H1 (cell line): ENCODE data around the gene OR51Q1. TPM values are rescaled to one million over a fixed set of nuclear protein-coding genes. Genes with fewer than 3 reads are reported as not detected.

Experiments
- CTCF ChIA-PET: fragments of 300-600 bp; sonication (Branson Sonifier 250); formaldehyde crosslinking; loops from one replicate; lab custom pipeline; 2021; ENCODE audit not compliant: partially characterized antibody; lab: Charles Lee
- POLR2A ChIA-PET: fragments of 300-600 bp; sonication (Branson Sonifier 250); formaldehyde crosslinking; loops from one replicate; lab custom pipeline; 2021; ENCODE audit warnings: inconsistent platforms; ENCODE audit not compliant: partially characterized antibody; lab: Charles Lee
- DNase-seq, 2 experiments: peaks; one replicate each; pipeline versions ENCODE4 v3.0.0 to v3.0.0-alpha.2; 2010 to 2022; ENCODE audit warnings: low spot score in 2 of 2, low read depth in 1 of 2, mixed read lengths in 1 of 2
- FAIRE-seq: peaks from 2 replicates; lab custom pipeline; 2011; peaks lifted over from hg19 to GRCh38; lab: Jason Lieb, UNC
- H2AFZ ChIP-seq: 2 replicates; pipeline ENCODE4 v1.8.1; 2012; ENCODE audit warnings: low read length, inconsistent platforms
- H2AK5ac ChIP-seq: 2 replicates; pipeline ENCODE4 v1.6.1; 2013; ENCODE audit warnings: low read depth, low read length
- H2BK120ac ChIP-seq: replicated peaks from 2 replicates; pipeline ENCODE3; 2013; ENCODE audit warnings: low read depth, low read length, inconsistent platforms
- H2BK12ac ChIP-seq: 2 replicates; pipeline ENCODE4 v1.6.1; 2013; ENCODE audit warnings: low read depth, low read length
- H2BK15ac ChIP-seq: 2 replicates; pipeline ENCODE4 v1.6.1; 2013; ENCODE audit warnings: low read length
- H2BK20ac ChIP-seq: 2 replicates; pipeline ENCODE4 v1.6.1; 2013; ENCODE audit warnings: low read length
- H2BK5ac ChIP-seq: 2 replicates; pipeline ENCODE4 v1.6.1; 2013; ENCODE audit warnings: low read depth, low read length
- H3K14ac ChIP-seq: 2 replicates; pipeline ENCODE4 v1.6.1; 2013; ENCODE audit warnings: inconsistent platforms; ENCODE audit not compliant: insufficient read length
- H3K18ac ChIP-seq: 2 replicates; pipeline ENCODE4 v1.6.1; 2013; ENCODE audit warnings: low read length; ENCODE audit errors: extremely low read depth
- H3K23ac ChIP-seq: 2 replicates; pipeline ENCODE4 v1.6.1; 2013; ENCODE audit warnings: inconsistent platforms; ENCODE audit not compliant: insufficient read length
- H3K23me2 ChIP-seq: 2 replicates; pipeline ENCODE4 v1.6.1; 2013; ENCODE audit warnings: low read depth, low read length
- H3K27ac ChIP-seq: 2 replicates; pipeline ENCODE4 v1.6.1; 2011; ENCODE audit warnings: low read depth, low read length, inconsistent platforms
- H3K27me3 ChIP-seq, 4 experiments: replicated peaks in 1 of 4; 1 replicate in 1 of 4; 2 replicates in 3 of 4; pipeline versions ENCODE4 v1.6.1 to v1.8.1; 2011 to 2013; ENCODE audit warnings: low read length in 3 of 4, mild to moderate bottlenecking in 3 of 4, inconsistent platforms in 2 of 4, mixed read lengths in 2 of 4, moderate library complexity in 1 of 4; ENCODE audit not compliant: control insufficient read depth in 3 of 4, insufficient read depth in 3 of 4; ENCODE audit errors: extremely low read depth in 1 of 4
- H3K36me3 ChIP-seq, 4 experiments: 2 replicates each; pipeline versions ENCODE4 v1.6.1 to v1.8.1; 2011 to 2013; ENCODE audit warnings: mild to moderate bottlenecking in 4 of 4, low read length in 3 of 4, moderate library complexity in 2 of 4, control low read depth in 1 of 4, inconsistent platforms in 1 of 4; ENCODE audit not compliant: insufficient read depth in 4 of 4, control insufficient read depth in 2 of 4
- H3K4ac ChIP-seq: replicated peaks from 2 replicates; pipeline ENCODE3; 2013; ENCODE audit warnings: low read length, low read depth, mixed read lengths, inconsistent platforms; ENCODE audit not compliant: insufficient read length
- H3K4me1 ChIP-seq, 4 experiments: replicated peaks in 1 of 4; 1 replicate in 1 of 4; 2 replicates in 3 of 4; pipeline versions ENCODE4 v1.6.1 to v1.8.1; 2011 to 2013; ENCODE audit warnings: low read length in 3 of 4, inconsistent platforms in 2 of 4, mixed read lengths in 1 of 4; ENCODE audit not compliant: insufficient read depth in 4 of 4, control insufficient read depth in 3 of 4
- H3K4me2 ChIP-seq, 2 experiments: 2 replicates each; pipeline versions ENCODE4 v1.6.1 to v1.8.1; 2011 to 2013; ENCODE audit warnings: low read depth in 2 of 2, low read length in 2 of 2, control low read depth in 1 of 2, inconsistent platforms in 1 of 2, mild to moderate bottlenecking in 1 of 2; ENCODE audit not compliant: insufficient read depth in 1 of 2
- H3K4me3 ChIP-seq, 4 experiments: fragments of 200-600, 300-600 bp in 1 of 4; sonication (generic), shearing (Covaris generic), sonication (Bioruptor Twin) in 1 of 4; 2 replicates each; pipeline versions ENCODE4 v1.5.1 to v1.8.1; 2011 to 2016; ENCODE audit warnings: low read length in 4 of 4, low read depth in 3 of 4, control low read depth in 2 of 4, inconsistent platforms in 2 of 4, mild to moderate bottlenecking in 2 of 4, mixed read lengths in 1 of 4, moderate library complexity in 1 of 4; ENCODE audit not compliant: insufficient read depth in 2 of 4; ENCODE audit errors: extremely low read depth in 1 of 4
- H3K56ac ChIP-seq: replicated peaks from 2 replicates; pipeline ENCODE3; 2013; ENCODE audit warnings: low read depth, mild to moderate bottlenecking, mixed read lengths, low read length, inconsistent platforms; ENCODE audit not compliant: insufficient read length
- H3K79me1 ChIP-seq: 2 replicates; pipeline ENCODE4 v1.6.1; 2013; ENCODE audit warnings: low read depth, low read length, control low read depth
- H3K79me2 ChIP-seq, 2 experiments: 2 replicates each; pipeline versions ENCODE4 v1.6.1 to v1.8.1; 2012 to 2013; ENCODE audit warnings: low read length in 2 of 2, mild to moderate bottlenecking in 2 of 2, inconsistent platforms in 1 of 2; ENCODE audit not compliant: insufficient read depth in 2 of 2, control insufficient read depth in 1 of 2
- H3K9ac ChIP-seq, 4 experiments: replicated peaks in 1 of 4; 1 replicate in 1 of 4; 2 replicates in 3 of 4; pipeline versions ENCODE4 v1.6.1 to v1.8.1; 2011 to 2013; ENCODE audit warnings: low read depth in 3 of 4, low read length in 3 of 4, control low read depth in 2 of 4, mild to moderate bottlenecking in 2 of 4, moderate library complexity in 2 of 4, inconsistent platforms in 1 of 4; ENCODE audit errors: extremely low read depth in 1 of 4
- H3K9me3 ChIP-seq, 2 experiments: 2 replicates each; pipeline versions ENCODE4 v1.6.1 to v1.8.1; 2012 to 2013; ENCODE audit warnings: mild to moderate bottlenecking in 2 of 2, moderate library complexity in 2 of 2, control low read depth in 1 of 2, inconsistent platforms in 1 of 2, low read depth in 1 of 2, low read length in 1 of 2, mixed read lengths in 1 of 2; ENCODE audit not compliant: insufficient read depth in 2 of 2
- H4K20me1 ChIP-seq, 2 experiments: replicated peaks in 1 of 2; 2 replicates each; pipeline versions ENCODE3 to v1.8.1; 2011 to 2013; ENCODE audit warnings: inconsistent platforms in 2 of 2, low read length in 2 of 2, mild to moderate bottlenecking in 1 of 2; ENCODE audit not compliant: insufficient read depth in 2 of 2, control insufficient read depth in 1 of 2
- H4K5ac ChIP-seq: 2 replicates; pipeline ENCODE4 v1.6.1; 2013; ENCODE audit warnings: low read length, low read depth, mixed read lengths, inconsistent platforms; ENCODE audit not compliant: insufficient read length
- H4K8ac ChIP-seq: 2 replicates; pipeline ENCODE4 v1.8.0; 2013; ENCODE audit warnings: mild to moderate bottlenecking, moderate library complexity, low read length, inconsistent platforms; ENCODE audit not compliant: insufficient read depth; ENCODE audit errors: extremely low read depth
- H4K91ac ChIP-seq: replicated peaks from 2 replicates; pipeline ENCODE3; 2013; ENCODE audit warnings: low read length, mixed read lengths, inconsistent platforms; ENCODE audit not compliant: insufficient read length
- ASH2L ChIP-seq: fragments of 200-600, 300-600 bp; sonication (generic); IDR thresholded peaks from one replicate; pipeline ENCODE4 v1.7.1; 2017; ENCODE audit warnings: low read length
- RAD21 ChIP-seq, 2 experiments: IDR thresholded peaks in 1 of 2; conservative IDR thresholded peaks in 1 of 2; 2 replicates each; pipeline ENCODE4 v1.6.1; 2011; ENCODE audit warnings: low read depth in 2 of 2, low read length in 2 of 2, improper control_type of control experiment in 1 of 2, inconsistent platforms in 1 of 2, mild to moderate bottlenecking in 1 of 2, moderate library complexity in 1 of 2
- SP2 ChIP-seq: IDR thresholded peaks from 2 replicates; pipeline ENCODE4 v1.6.1; 2012; ENCODE audit warnings: mild to moderate bottlenecking, low read length, inconsistent platforms
- SRF ChIP-seq: IDR thresholded peaks from 2 replicates; pipeline ENCODE4 v1.6.1; 2011; ENCODE audit warnings: mild to moderate bottlenecking, low read depth, low read length, moderate library complexity
- WGBS, 2 experiments: shearing (Covaris generic) in 1 of 2; methylation state at CpG; one replicate each; pipeline versions ENCODE4 v1.1.6 to v1.1.7; 2013 to 2015; ENCODE audit warnings: low lambda C conversion rate in 2 of 2, mixed read lengths in 2 of 2, inconsistent platforms in 1 of 2, low coverage in 1 of 2, missing lambda C conversion rate in 1 of 2; ENCODE audit not compliant: insufficient replicate concordance in 2 of 2, insufficient coverage in 1 of 2, insufficient read length in 1 of 2; ENCODE audit errors: extremely low coverage in 1 of 2, missing lambda C conversion rate in 1 of 2; 5-methylcytosine and 5-hydroxymethylcytosine counted together
- polyA plus RNA-seq, 7 experiments: library from polyadenylated mRNA; depleted of rRNA in 3 of 7; stranded (reverse) in 5 of 7; unstranded in 2 of 7; fragments of >200 nt in 5 of 7; fragments of 200-250 nt in 2 of 7; gene quantifications; 1 replicate in 5 of 7; 2 replicates in 1 of 7; 4 replicates in 1 of 7; pipeline versions ENCODE4 v1.2.1 to v1.2.3, GENCODE V29; 2011 to 2013; ENCODE audit warnings: missing spikeins in 2 of 7, mixed read lengths in 2 of 7
- total RNA-seq: library from RNA; stranded (reverse); fragmentation: NEBNext Ultra II Directional; extraction: Animal tissue kit (Norgen Biotek cat#: 25700); gene quantifications from 2 replicates; pipeline ENCODE4 v1.2.1, GENCODE V29; 2021

OR51Q1 gene
- total and polyA plus RNA-seq, 2 of the 8 experiments (the other 6 are each of a cell fraction or from before 2014, with no cell fraction given) = 0.08 TPM; not detected in 1

- H2BK15ac ChIP-seq = no peak within 1 kb of the TSS
- H2AK5ac ChIP-seq = no peak within 1 kb of the TSS
- H3K4me2 ChIP-seq = no peak within 1 kb of the TSS
- no peak for FAIRE-seq
- no peaks in the 10 kb centered on the region for H3K27me3 ChIP-seq
- no peak within 1 kb of the TSS for H3K9ac ChIP-seq
- no peak within 1 kb of the TSS for H2BK5ac ChIP-seq
- no peaks in the 10 kb centered on the region for H4K20me1 ChIP-seq
- no peaks in the 10 kb centered on the region for H3K9me3 ChIP-seq
- H4K5ac ChIP-seq = no peak within 1 kb of the TSS
- H3K14ac ChIP-seq = no peak within 1 kb of the TSS
- WGBS, 2 experiments = 87% methylated on average over 2 of the region's 2 CpGs; no CpG with 5 or more reads in 1 of the 2 experiments
- no peak within 1 kb of the TSS for H2BK20ac ChIP-seq
- H3K27ac ChIP-seq = no peak within 1 kb of the TSS
- no peaks in the 10 kb centered on the region for H3K23me2 ChIP-seq
- no peak within 1 kb of the TSS for H4K8ac ChIP-seq
- no peak within 1 kb of the TSS for H3K18ac ChIP-seq
- no peak within 1 kb of the TSS for H3K23ac ChIP-seq
- H3K56ac ChIP-seq = no peak within 1 kb of the TSS
- DNase-seq = no peak
- no peaks in the 10 kb centered on the region for H3K36me3 ChIP-seq
- 0 out of 7 replicates have a peak, but pooled peaks cover 0 to 2% (median 0%) of the 10 kb centered on the region in 4 experiments for H3K4me1 ChIP-seq
- H3K4me3 ChIP-seq = no peak within 1 kb of the TSS
- ChIA-PET POLR2A (no interaction called here), CTCF (interaction anchor here (1.0 to 1.5 kb wide), 4 partner anchors 11 to 151 kb away, joined by 3 read pairs; no protein-coding TSS in a partner anchor)
- H2BK12ac ChIP-seq = no peak within 1 kb of the TSS
- no peak within 1 kb of the TSS for H2AFZ ChIP-seq
- no peaks in the 10 kb centered on the region for H3K79me1 ChIP-seq
- no peaks in the 10 kb centered on the region for H3K79me2 ChIP-seq
- H2BK120ac ChIP-seq = no peak within 1 kb of the TSS
- H3K4ac ChIP-seq = no peak within 1 kb of the TSS
- H4K91ac ChIP-seq = no peak within 1 kb of the TSS
- TF ChIP-seq SRF (no peak), SP2 (no peak), RAD21 (IDR thresholded peaks at IDR 0.05 in 1 of 2, conservative IDR thresholded peaks at IDR 0.05 in 1 of 2; ENCODE audit: low read depth in 2 of 2, low read length in 2 of 2) (no peak), ASH2L (no peak)
Measured at GRCh38 chr11:5449023-5449422, 27.1 kb downstream of the OR51Q1 start, which contains the start of gene OR51I2. Gene OR51I2, plus strand, starts transcription at chr11:5449323. Its CDS starts 4,166 bp downstream, at chr11:5453489.
